Esophagus muscularis mucosa (tissue), 3 donors: ENCODE data around the gene ANO10.
"Not testable (repeated sequence)": the region's sequence is repeated elsewhere in the genome, so short reads cannot be mapped to it uniquely, and the experiment has no call there.

Experiments used
- POLR2A ChIP-seq: fragments of 450-650 bp; IDR thresholded peaks from one replicate; pipeline ENCODE4 v1.6.1; 2017; ENCODE audit warnings: antibody characterized with exemption, moderate library complexity, mild to moderate bottlenecking, low read depth
- TF ChIP-seq, protein P1 (sequence below), 3 experiments: fragments of 200-600 bp in 2 of 3; fragments of 450-650 bp in 1 of 3; sonication (generic) in 2 of 3; IDR thresholded peaks; one replicate each; pipeline ENCODE4 v1.5.1; 2017 to 2019; ENCODE audit warnings: antibody characterized with exemption in 3 of 3, mild to moderate bottlenecking in 2 of 3, moderate library complexity in 1 of 3

DNA sequence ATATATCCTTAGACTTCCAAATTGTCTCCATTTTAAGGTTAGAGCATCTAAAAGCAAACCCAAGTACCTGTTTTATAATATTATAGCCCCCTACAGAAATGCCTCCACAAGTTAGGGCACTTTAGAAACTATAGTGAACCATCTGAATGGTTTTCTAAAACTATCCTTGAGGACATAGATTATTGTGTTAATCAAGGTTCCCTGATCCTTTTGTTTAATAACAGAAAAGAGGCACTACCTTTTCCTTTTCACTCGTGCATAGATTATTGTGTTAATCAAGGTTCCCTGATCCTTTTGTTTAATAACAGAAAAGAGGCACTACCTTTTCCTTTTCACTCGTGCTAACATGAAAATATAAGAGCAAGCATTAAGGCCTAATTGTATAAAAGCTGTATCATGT is 143.0 kb downstream of the ANO10 start:
- TF ChIP-seq POLR2A: not testable (repeated sequence)
- TF ChIP-seq, protein P1, sequence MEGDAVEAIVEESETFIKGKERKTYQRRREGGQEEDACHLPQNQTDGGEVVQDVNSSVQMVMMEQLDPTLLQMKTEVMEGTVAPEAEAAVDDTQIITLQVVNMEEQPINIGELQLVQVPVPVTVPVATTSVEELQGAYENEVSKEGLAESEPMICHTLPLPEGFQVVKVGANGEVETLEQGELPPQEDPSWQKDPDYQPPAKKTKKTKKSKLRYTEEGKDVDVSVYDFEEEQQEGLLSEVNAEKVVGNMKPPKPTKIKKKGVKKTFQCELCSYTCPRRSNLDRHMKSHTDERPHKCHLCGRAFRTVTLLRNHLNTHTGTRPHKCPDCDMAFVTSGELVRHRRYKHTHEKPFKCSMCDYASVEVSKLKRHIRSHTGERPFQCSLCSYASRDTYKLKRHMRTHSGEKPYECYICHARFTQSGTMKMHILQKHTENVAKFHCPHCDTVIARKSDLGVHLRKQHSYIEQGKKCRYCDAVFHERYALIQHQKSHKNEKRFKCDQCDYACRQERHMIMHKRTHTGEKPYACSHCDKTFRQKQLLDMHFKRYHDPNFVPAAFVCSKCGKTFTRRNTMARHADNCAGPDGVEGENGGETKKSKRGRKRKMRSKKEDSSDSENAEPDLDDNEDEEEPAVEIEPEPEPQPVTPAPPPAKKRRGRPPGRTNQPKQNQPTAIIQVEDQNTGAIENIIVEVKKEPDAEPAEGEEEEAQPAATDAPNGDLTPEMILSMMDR (IDR thresholded peaks at IDR 0.05): not testable (repeated sequence)
